GM12891 (cell line): Measurements from ENCODE around the gene IFT27.

Experiments used
- DNase-seq: peaks from one replicate; pipeline ENCODE4 v3.0.0; 2011; ENCODE audit warnings: low spot score; ENCODE audit not compliant: insufficient read length
- FAIRE-seq: peaks from 2 replicates; lab custom pipeline; 2011; peaks lifted over from hg19 to GRCh38; lab: Jason Lieb, UNC
- PAX5 ChIP-seq: IDR thresholded peaks from 2 replicates; pipeline ENCODE4 v1.6.1; 2011; ENCODE audit warnings: low read length, moderate library complexity, mild to moderate bottlenecking; ENCODE audit not compliant: insufficient read depth, severe bottlenecking
- POLR2A ChIP-seq: IDR thresholded peaks from 2 replicates; pipeline ENCODE4 v1.6.1; 2011; ENCODE audit warnings: low read depth, low read length, control low read depth
- POLR2AphosphoS5 ChIP-seq: IDR thresholded peaks from 2 replicates; pipeline ENCODE4 v1.6.1; 2011; ENCODE audit warnings: low read depth, low read length, control low read depth
- POU2F2 ChIP-seq: IDR thresholded peaks from 2 replicates; pipeline ENCODE4 v1.6.1; 2011; ENCODE audit warnings: low read depth, mild to moderate bottlenecking, control low read depth, low read length, moderate library complexity
- SPI1 ChIP-seq: IDR thresholded peaks from 2 replicates; pipeline ENCODE4 v1.6.1; 2011; ENCODE audit warnings: low read depth, low read length, control low read depth
- TAF1 ChIP-seq: IDR thresholded peaks from 2 replicates; pipeline ENCODE4 v1.6.1; 2011; ENCODE audit warnings: low read depth, low read length, control low read depth

IFT27 gene

DNA sequence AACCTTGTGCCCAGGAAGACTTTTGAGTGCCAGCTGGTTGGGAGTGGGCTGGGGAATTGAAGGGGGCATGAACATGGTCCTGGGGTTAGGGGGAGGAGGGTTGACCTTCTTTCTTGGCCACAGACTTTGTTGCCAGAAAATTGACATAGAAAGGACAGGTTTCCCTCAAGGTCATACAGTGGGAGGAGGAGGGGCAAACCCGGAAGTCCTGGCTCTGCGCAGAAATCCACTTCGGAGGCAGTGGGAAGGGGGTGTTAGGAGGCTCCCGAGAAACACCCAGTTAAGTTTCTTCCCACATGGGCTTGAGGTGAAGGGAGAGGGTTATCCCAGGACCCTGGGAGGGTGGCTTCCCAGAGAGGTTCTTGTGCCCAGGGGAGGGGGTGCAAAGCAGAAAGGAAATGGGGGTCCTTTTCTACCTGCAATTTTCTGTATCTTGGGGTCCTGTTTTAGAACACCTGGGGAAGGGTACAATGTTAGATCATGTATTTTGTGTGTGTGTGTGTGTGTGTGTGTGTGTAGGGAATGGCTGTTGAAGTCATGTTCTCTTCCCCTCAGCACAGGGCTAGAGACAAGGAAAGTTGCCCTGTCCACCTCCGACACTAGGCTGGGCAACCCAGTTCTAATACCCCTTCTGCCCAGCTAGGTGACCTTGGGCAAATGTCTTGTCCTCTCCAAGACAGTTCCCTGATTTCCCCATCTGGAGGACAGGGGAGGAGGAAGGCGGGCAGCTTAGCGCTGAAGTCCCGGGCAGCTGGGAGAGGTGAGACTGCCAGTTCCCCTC is 39.8 kb upstream of the IFT27 start:
- DNase-seq (no peak), FAIRE-seq (no peak)
- TF ChIP-seq PAX5 (no peak), POU2F2 (no peak), TAF1 (no peak), POLR2AphosphoS5 (no peak), POLR2A (no peak)

- FAIRE-seq: no peak
- TF ChIP-seq PAX5 (no peak), SPI1 (no peak), POLR2AphosphoS5 (no peak), POLR2A (no peak), TAF1 (no peak), POU2F2 (no peak)
- DNase-seq: no peak
Measured at GRCh38 chr22:36814801-36815200, 38.9 kb upstream of the IFT27 start.

- DNase-seq: no peak
- FAIRE-seq: no peak
- TF ChIP-seq TAF1 (no peak), PAX5 (no peak), POU2F2 (no peak), SPI1 (no peak), POLR2A (no peak), POLR2AphosphoS5 (no peak)
Measured at GRCh38 chr22:36811094-36811800, 35.3 kb upstream of the IFT27 start.

GRCh38 chr22:36809351-36809750 is 33.4 kb upstream of the IFT27 start:
- FAIRE-seq: no peak
- no peak for TF ChIP-seq PAX5
- TF ChIP-seq TAF1: no peak
- TF ChIP-seq POLR2A: no peak
- no peak for TF ChIP-seq POLR2AphosphoS5
- no peak for TF ChIP-seq SPI1
- no peak for TF ChIP-seq POU2F2
- DNase-seq: no peak

GRCh38 chr22:36808721-36809344 is 32.9 kb upstream of the IFT27 start:
- TF ChIP-seq PAX5: no peak
- no peak for TF ChIP-seq SPI1
- no peak for TF ChIP-seq POU2F2
- no peak for TF ChIP-seq POLR2A
- no peak for TF ChIP-seq POLR2AphosphoS5
- no peak for TF ChIP-seq TAF1
- FAIRE-seq (no peak), DNase-seq (no peak)

DNA sequence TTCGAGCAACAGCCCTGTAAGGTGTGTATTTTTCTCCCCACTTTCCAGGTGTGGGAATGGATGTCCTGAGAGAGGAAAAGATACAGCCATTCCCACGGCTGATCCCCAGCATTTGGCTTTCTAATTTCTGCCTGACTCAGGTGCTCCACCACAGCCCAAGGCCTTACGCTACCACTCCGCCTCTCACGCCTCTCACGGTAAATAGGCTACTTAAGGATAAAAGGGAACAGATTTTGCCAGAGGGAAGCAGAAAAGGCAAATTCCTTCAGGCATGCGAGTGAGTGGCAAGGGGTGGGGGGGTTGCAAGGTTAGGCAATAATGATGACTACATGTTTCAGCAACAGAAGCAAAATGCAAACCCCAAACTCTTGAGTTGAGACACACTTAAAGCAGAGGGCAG is 31.7 kb upstream of the IFT27 start:
- TF ChIP-seq POU2F2 (no peak), SPI1 (no peak), POLR2A (no peak), POLR2AphosphoS5 (no peak), TAF1 (no peak), PAX5 (no peak)
- no peak for DNase-seq
- no peak for FAIRE-seq

GRCh38 chr22:36806835-36807234 is 30.9 kb upstream of the IFT27 start:
- FAIRE-seq (no peak), DNase-seq (no peak)
- no peak for TF ChIP-seq POLR2A
- TF ChIP-seq PAX5: no peak
- TF ChIP-seq SPI1: no peak
- TF ChIP-seq POLR2AphosphoS5: no peak
- no peak for TF ChIP-seq POU2F2
- no peak for TF ChIP-seq TAF1

- TF ChIP-seq POU2F2 (no peak), TAF1 (no peak), POLR2A (no peak), PAX5 (no peak), SPI1 (no peak), POLR2AphosphoS5 (no peak)
- no peak for DNase-seq
- no peak for FAIRE-seq
Measured at GRCh38 chr22:36803358-36803757, 27.4 kb upstream of the IFT27 start.

GRCh38 chr22:36798674-36799066 is 22.8 kb upstream of the IFT27 start:
- TF ChIP-seq POLR2AphosphoS5 (no peak), PAX5 (no peak), POLR2A (no peak), SPI1 (no peak), TAF1 (no peak)
- no peak for DNase-seq
- FAIRE-seq: no peak
